Suprapubic skin (tissue), 4 donors: ENCODE data around the gene EXOSC7. TPM values are rescaled to one million over a fixed set of nuclear protein-coding genes. Genes with fewer than 3 reads are reported as not detected.

Source experiments
- DNase-seq, 2 donors: peaks; one replicate each; pipeline ENCODE4 v3.0.0-alpha.2; 2019; ENCODE audit warnings: low spot score in 2 of 2
- H3K27ac ChIP-seq: fragments of 200-600 bp; sonication (generic); one replicate; pipeline ENCODE4 v1.5.1; 2019
- H3K27me3 ChIP-seq: fragments of 200-600 bp; sonication (generic); one replicate; pipeline ENCODE4 v1.5.1; 2019
- H3K36me3 ChIP-seq: fragments of 200-600 bp; sonication (generic); one replicate; pipeline ENCODE4 v1.5.1; 2019
- H3K4me1 ChIP-seq: fragments of 200-600 bp; sonication (generic); one replicate; pipeline ENCODE4 v1.5.1; 2019
- H3K4me3 ChIP-seq: fragments of 200-600 bp; sonication (generic); one replicate; pipeline ENCODE4 v1.5.1; 2019; ENCODE audit warnings: mild to moderate bottlenecking
- H3K9me3 ChIP-seq: fragments of 200-600 bp; sonication (generic); one replicate; pipeline ENCODE4 v1.5.1; 2019
- EP300 ChIP-seq: sonication (generic); formaldehyde crosslinking; IDR thresholded peaks from one replicate; pipeline ENCODE4 v1.6.1; 2017; ENCODE audit warnings: antibody characterized with exemption
- POLR2A ChIP-seq, 2 donors: fragments of 450-650 bp; IDR thresholded peaks; one replicate each; pipeline ENCODE4 v1.6.1; 2017; ENCODE audit warnings: antibody characterized with exemption in 2 of 2, mild to moderate bottlenecking in 2 of 2, moderate library complexity in 2 of 2
- POLR2AphosphoS5 ChIP-seq, 3 donors: sonication (generic); formaldehyde crosslinking; IDR thresholded peaks; one replicate each; pipeline ENCODE4 v1.6.1; 2017; ENCODE audit warnings: antibody characterized with exemption in 3 of 3
- WGBS: methylation state at CpG from one replicate; pipeline ENCODE4 v1.1.5; 2018; 5-methylcytosine and 5-hydroxymethylcytosine counted together
- total RNA-seq, 4 donors: library from RNA; depleted of rRNA; stranded (reverse); fragments of >200 nt; gene quantifications; one replicate each; pipeline ENCODE4 v1.1.0, GENCODE V29; 2016
- TF ChIP-seq, protein P1 (sequence below), 2 donors: fragments of 200-600 bp in 1 of 2; fragments of 450-650 bp in 1 of 2; sonication (generic) in 1 of 2; IDR thresholded peaks; one replicate each; pipeline ENCODE4 v1.5.1; 2016 to 2019; ENCODE audit warnings: antibody characterized with exemption in 2 of 2, mild to moderate bottlenecking in 1 of 2, moderate library complexity in 1 of 2

The EXOSC7 gene
- total RNA-seq, 4 donors from 2014 or later, result 72.1 to 216 (median 88.7) TPM

DNA sequence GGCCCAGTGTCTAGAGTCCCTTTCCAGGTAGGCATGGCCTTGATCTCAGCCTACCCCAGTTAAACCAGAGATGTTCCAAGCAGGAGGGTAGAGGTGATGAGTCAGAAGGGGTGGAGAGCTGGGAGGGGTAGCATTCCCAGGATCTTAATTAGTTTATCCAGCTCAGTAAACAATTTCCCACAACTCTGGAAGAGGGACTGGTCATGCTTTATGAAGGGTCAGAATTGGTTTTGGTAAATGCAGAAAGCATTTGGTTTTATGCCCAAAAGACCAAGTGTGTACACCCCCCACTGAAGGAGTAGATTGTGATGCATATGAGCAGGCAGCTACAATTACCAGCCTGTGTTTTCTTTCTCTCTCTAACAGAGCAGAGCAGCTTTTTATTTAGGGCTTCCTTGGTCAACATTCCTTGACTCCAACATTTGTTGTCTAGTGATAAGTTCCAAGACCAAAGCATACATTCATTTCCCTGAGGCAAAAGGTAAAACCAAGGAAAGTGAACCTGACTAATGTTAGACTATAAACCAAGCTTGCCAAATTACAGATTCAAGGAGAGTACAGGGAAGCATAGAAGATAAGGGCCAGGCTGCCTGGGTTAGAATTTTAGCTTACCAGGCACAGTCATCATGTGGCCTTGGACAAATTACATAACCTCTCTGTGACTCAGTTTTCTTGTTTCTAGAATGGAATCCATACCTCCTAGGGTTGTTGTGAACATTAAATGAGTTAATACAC, 17.6 kb downstream of the EXOSC7 start:
- Histone ChIP-seq H3K27me3 (no peaks in the 10 kb centered on the region), H3K36me3 (peaks cover 47% of the 10 kb centered on the region), H3K4me3 (no peak overlapping the region), H3K9me3 (no peaks in the 10 kb centered on the region), H3K4me1 (peaks cover 71% of the 10 kb centered on the region), H3K27ac (peak overlapping the region; percentile 83)
- DNase-seq, result no peak
- TF ChIP-seq, protein P1, sequence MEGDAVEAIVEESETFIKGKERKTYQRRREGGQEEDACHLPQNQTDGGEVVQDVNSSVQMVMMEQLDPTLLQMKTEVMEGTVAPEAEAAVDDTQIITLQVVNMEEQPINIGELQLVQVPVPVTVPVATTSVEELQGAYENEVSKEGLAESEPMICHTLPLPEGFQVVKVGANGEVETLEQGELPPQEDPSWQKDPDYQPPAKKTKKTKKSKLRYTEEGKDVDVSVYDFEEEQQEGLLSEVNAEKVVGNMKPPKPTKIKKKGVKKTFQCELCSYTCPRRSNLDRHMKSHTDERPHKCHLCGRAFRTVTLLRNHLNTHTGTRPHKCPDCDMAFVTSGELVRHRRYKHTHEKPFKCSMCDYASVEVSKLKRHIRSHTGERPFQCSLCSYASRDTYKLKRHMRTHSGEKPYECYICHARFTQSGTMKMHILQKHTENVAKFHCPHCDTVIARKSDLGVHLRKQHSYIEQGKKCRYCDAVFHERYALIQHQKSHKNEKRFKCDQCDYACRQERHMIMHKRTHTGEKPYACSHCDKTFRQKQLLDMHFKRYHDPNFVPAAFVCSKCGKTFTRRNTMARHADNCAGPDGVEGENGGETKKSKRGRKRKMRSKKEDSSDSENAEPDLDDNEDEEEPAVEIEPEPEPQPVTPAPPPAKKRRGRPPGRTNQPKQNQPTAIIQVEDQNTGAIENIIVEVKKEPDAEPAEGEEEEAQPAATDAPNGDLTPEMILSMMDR (IDR thresholded peaks at IDR 0.05), result no peak
- TF ChIP-seq POLR2A (IDR thresholded peaks at IDR 0.05) (no peak), POLR2AphosphoS5 (IDR thresholded peaks at IDR 0.05) (no peak), EP300 (no peak)

DNA sequence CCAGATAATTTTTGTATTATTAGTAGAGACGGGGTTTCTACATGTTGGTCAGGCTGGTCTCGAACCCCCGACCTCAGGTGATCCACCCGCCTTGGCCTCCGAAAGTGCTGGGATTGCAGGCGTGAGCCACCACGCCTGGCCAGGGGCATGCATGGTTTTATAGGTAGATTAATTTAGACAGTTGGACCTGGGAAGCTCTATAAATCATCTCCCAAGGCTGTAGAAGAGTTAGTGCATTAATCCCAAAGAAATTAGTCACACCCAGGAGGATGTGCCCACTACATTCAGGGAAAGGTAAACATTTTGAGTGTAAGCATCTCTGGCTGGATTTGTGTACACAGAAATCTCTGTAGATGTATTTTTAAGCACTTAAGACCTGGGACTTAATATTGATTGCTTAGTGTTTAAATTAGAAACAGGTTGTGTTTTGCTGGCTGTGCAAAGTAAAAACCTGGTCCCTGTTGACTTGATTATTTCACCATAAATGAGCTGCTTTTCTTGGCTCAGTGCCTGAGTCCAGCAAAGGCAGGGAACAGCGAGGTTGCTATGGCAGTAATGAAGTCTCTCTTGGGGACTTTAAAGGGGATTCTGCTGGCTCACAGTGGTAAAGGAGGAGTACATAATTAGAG, 19.2 kb downstream of the EXOSC7 start:
- H3K9me3 ChIP-seq, result no peaks in the 10 kb centered on the region
- peaks cover 46% of the 10 kb centered on the region for H3K36me3 ChIP-seq
- no peaks in the 10 kb centered on the region for H3K27me3 ChIP-seq
- no peak for DNase-seq
- H3K27ac ChIP-seq, result peak overlapping the region; percentile 43
- no peak overlapping the region for H3K4me3 ChIP-seq
- TF ChIP-seq, protein P1 (IDR thresholded peaks at IDR 0.05), result no peak
- TF ChIP-seq POLR2AphosphoS5 (IDR thresholded peaks at IDR 0.05), result no peak
- no peak for TF ChIP-seq EP300
- no peak for TF ChIP-seq POLR2A (IDR thresholded peaks at IDR 0.05)
- WGBS, result 54% methylated on average over 7 of the region's 8 CpGs
- peaks cover 73% of the 10 kb centered on the region for H3K4me1 ChIP-seq

DNA sequence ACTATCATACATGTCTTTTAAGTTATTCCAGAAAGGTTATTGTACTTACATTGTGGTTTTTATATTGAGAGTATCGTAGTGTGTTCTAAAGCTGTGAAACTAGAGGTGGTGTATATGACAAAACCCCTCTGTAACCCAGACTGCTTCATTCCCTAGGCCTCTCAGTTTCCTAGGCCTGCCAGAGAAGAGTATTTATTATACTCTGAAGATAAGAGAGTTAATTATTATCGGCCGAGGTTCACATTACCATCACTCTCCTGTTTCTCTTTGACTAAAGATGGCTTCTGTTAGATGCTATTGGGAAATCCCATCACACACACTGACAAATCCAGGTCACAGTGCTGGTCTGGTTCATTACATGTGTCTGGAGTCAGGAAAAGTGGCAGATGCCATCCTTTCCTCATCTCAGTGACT, 20.5 kb downstream of the EXOSC7 start:
- peaks cover 70% of the 10 kb centered on the region for H3K4me1 ChIP-seq

DNA sequence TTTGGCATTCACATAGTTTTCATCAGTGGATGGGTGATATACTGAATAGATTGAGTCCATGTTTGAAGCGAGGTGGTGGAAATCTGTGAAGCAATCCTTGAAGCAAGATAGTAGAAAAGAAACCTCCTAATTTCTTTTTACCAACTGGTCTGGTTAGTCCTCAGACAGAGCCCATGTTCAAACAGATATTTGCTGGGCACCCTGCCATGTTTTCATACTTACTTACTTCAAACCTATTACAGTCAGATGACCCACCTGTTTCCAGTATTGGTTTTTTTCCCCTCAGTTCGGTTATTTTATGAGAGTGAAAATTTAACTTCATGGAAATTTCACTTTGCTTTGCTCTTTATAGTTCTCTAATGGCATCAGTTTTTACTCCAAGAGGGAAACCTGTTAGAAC, 23.7 kb downstream of the EXOSC7 start:
- peaks cover 62% of the 10 kb centered on the region for H3K36me3 ChIP-seq
- no peak for TF ChIP-seq POLR2A (IDR thresholded peaks at IDR 0.05)
- TF ChIP-seq, protein P1 (IDR thresholded peaks at IDR 0.05), result no peak
- TF ChIP-seq POLR2AphosphoS5 (IDR thresholded peaks at IDR 0.05), result no peak
- no peak for TF ChIP-seq EP300
- whole genome bisulfite sequencing, result 56% methylated on average over 2 of the region's 2 CpGs
- no peaks in the 10 kb centered on the region for H3K27me3 ChIP-seq
- H3K9me3 ChIP-seq, result no peaks in the 10 kb centered on the region
- no peak overlapping the region for H3K4me3 ChIP-seq
- no peak overlapping the region for H3K27ac ChIP-seq
- DNase-seq, result no peak
- peaks cover 38% of the 10 kb centered on the region for H3K4me1 ChIP-seq

More for the DNA sequence above, 20.5 kb downstream of the EXOSC7 start:
- no peaks in the 10 kb centered on the region for H3K27me3 ChIP-seq
- TF ChIP-seq, protein P1 (IDR thresholded peaks at IDR 0.05), result no peak
- TF ChIP-seq POLR2AphosphoS5 (IDR thresholded peaks at IDR 0.05) (no peak), POLR2A (IDR thresholded peaks at IDR 0.05) (no peak), EP300 (no peak)
- no peak overlapping the region for H3K4me3 ChIP-seq
- peaks cover 48% of the 10 kb centered on the region for H3K36me3 ChIP-seq
- WGBS, result 84% methylated on average over 3 of the region's 3 CpGs
- no peak overlapping the region for H3K27ac ChIP-seq
- no peaks in the 10 kb centered on the region for H3K9me3 ChIP-seq
- DNase-seq, result no peak

DNA sequence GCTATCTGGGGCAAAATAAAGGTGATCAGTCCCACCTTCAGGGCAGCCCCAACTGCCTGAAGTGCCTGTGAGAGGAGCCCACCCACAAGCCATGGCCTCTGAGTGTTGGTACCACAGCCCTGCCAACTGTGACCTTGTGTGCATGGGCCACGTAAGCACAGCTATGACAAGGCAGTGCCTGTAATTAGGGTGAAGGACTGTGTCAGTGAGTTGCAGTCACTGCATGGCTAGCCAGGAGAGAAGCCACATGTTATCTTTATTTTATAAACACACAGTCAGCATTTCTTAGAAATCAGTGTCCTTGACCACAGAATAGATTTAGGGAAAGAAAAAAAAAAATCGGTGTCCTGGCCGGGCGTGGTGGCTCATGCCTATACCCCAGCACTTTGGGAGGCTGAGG, 24.8 kb downstream of the EXOSC7 start:
- no peak overlapping the region for H3K27ac ChIP-seq
- no peak overlapping the region for H3K4me3 ChIP-seq
- DNase-seq, result no peak
- 95% methylated on average over 4 of the region's 4 CpGs for WGBS
- H3K36me3 ChIP-seq, result peaks cover 72% of the 10 kb centered on the region
- H3K9me3 ChIP-seq, result no peaks in the 10 kb centered on the region
- H3K27me3 ChIP-seq, result no peaks in the 10 kb centered on the region
- TF ChIP-seq POLR2AphosphoS5 (IDR thresholded peaks at IDR 0.05) (no peak), POLR2A (IDR thresholded peaks at IDR 0.05) (no peak), EP300 (no peak)
- TF ChIP-seq, protein P1 (IDR thresholded peaks at IDR 0.05), result no peak
- peaks cover 27% of the 10 kb centered on the region for H3K4me1 ChIP-seq
